RWPE1 (cell line): ENCODE measurements around the gene PUS7.
"Not testable (repeated sequence)": the region's sequence is repeated elsewhere in the genome, so short reads cannot be mapped to it uniquely, and the experiment has no call there.

Source experiments
- CTCF ChIA-PET: fragments of 350-600 bp; sonication (Branson Sonifier 250); formaldehyde crosslinking; extraction: SDS; loops from one replicate; lab custom pipeline; 2021; lab: Yijun Ruan, JAX
- POLR2A ChIA-PET: fragments of 400-600 bp; formaldehyde crosslinking; extraction: SDS; loops from one replicate; lab custom pipeline; 2020; ENCODE audit warnings: antibody characterized with exemption; ENCODE audit not compliant: low non-redundant PET; lab: Yijun Ruan, JAX
- DNase-seq: peaks from one replicate; pipeline ENCODE4 v3.0.0; 2012; ENCODE audit warnings: low spot score
- H3K27ac ChIP-seq: fragments of 450-650 bp; 2 replicates; pipeline ENCODE4 v1.5.1; 2017
- TF ChIP-seq, protein P1 (sequence below): fragments of 450-650 bp; conservative IDR thresholded peaks from 2 replicates; pipeline ENCODE4 v1.5.1; 2017; ENCODE audit warnings: low read depth, mild to moderate bottlenecking

The PUS7 gene

DNA sequence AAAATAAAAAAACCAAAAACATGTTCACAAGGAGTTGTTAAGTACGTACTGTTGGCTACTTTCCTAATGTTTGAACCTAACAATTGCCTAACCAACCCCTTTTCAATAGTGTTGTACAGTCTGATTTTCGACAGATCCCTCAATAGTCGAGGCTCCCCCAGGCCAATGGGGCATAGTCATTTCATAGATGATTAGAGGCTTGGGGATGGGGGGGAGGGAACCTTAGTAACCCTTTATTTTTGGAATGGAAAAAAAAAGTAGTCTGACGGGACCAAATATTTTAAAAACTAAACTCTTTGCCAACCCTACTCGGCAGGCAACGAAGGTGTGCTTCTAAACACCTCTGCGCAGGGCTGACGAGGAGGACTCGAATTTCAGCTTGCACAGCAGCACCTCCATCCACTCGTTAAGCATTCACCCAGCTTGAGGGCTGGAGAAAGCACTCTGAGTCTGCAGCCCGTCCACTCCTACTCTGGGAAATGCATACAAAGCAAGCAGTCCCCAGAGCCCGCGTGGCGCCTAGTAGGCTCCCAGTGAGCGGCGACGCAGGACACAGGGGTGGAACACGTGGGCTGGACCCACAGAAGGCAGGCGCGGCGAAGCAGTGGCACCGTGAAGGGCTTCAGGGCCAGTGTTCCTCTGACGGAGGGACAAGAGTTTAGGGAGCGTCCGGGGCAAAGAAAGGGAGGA, 899 bp downstream of the PUS7 start:
- POLR2A ChIA-PET, result no interaction called here
- TF ChIP-seq, protein P1, sequence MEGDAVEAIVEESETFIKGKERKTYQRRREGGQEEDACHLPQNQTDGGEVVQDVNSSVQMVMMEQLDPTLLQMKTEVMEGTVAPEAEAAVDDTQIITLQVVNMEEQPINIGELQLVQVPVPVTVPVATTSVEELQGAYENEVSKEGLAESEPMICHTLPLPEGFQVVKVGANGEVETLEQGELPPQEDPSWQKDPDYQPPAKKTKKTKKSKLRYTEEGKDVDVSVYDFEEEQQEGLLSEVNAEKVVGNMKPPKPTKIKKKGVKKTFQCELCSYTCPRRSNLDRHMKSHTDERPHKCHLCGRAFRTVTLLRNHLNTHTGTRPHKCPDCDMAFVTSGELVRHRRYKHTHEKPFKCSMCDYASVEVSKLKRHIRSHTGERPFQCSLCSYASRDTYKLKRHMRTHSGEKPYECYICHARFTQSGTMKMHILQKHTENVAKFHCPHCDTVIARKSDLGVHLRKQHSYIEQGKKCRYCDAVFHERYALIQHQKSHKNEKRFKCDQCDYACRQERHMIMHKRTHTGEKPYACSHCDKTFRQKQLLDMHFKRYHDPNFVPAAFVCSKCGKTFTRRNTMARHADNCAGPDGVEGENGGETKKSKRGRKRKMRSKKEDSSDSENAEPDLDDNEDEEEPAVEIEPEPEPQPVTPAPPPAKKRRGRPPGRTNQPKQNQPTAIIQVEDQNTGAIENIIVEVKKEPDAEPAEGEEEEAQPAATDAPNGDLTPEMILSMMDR, result no peak
- peak; percentile 29 for DNase-seq
- CTCF ChIA-PET, result no interaction called here
- peak overlapping the region; percentile 88 for H3K27ac ChIP-seq

DNA sequence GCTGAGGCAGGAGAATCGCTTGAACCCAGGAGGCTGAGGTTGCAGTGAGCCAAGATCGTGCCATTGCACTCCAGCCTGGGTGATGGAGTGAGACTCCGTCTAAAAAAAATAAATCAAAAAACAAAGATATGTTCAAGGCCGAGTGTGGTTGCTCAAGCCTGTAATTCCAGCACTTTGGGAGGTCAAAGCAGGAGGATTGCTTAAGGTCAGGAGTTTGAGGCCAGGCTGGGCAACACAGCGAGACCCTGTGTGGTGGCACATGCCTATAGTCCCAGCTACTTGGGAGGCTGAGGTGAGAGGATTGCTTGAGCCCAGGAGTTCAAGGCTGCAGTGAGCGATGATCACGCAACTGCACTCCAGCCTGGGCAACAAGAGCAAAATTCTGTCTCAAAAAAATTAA, 1.5 kb downstream of the PUS7 start:
- DNase-seq, POLR2A ChIA-PET, CTCF ChIA-PET: not testable (repeated sequence)
- H3K27ac ChIP-seq, result peak overlapping the region; percentile 88

DNA sequence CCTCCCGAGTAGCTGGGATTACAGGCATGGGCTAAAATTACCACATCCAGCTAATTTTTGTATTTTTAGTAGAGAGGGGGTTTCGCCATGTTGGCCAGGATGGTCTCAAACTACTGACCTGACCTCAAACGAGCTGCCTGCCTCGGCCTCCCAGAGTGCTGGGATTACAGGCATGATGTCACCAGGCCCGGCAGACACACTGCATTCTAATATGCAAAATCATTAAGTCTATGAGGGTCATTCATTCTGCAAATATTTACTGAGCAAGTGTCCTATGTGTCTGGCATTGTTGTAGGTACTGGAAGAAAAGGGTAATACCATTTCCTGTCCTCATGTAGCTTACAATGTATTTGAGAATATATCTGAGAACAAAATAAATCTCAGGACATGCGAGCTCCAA, 2.7 kb downstream of the PUS7 start:
- DNase-seq, result no peak
- POLR2A ChIA-PET, result no interaction called here

DNA sequence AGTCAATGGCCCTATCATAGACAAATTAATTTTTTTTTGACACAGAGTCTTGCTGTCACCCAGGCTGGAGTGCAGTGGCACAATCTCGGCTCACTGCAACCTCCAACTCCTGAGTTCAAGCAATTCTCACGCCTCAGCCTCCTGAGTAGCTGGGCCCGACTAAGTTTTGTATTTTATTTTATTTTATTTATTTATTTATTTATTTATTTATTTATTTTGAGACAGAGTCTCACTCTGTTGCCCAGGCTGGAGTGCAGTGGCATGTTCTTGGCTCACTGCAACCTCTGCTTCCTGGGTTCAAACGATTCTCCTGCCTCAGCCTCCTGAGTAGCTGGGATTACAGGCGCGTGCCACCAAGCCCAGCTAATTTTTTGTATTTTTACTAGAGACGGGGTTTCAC, 6.5 kb downstream of the PUS7 start:
- POLR2A ChIA-PET, CTCF ChIA-PET: not testable (repeated sequence)

More for the DNA sequence above, 2.7 kb downstream of the PUS7 start:
- H3K27ac ChIP-seq, result no peak overlapping the region
- CTCF ChIA-PET, result interaction anchor here (0.6 to 0.7 kb wide), 2 partner anchors 76 to 457 kb away, joined by 5 to 9 read pairs; no protein-coding TSS in a partner anchor
- TF ChIP-seq, protein P1, result no peak

DNA sequence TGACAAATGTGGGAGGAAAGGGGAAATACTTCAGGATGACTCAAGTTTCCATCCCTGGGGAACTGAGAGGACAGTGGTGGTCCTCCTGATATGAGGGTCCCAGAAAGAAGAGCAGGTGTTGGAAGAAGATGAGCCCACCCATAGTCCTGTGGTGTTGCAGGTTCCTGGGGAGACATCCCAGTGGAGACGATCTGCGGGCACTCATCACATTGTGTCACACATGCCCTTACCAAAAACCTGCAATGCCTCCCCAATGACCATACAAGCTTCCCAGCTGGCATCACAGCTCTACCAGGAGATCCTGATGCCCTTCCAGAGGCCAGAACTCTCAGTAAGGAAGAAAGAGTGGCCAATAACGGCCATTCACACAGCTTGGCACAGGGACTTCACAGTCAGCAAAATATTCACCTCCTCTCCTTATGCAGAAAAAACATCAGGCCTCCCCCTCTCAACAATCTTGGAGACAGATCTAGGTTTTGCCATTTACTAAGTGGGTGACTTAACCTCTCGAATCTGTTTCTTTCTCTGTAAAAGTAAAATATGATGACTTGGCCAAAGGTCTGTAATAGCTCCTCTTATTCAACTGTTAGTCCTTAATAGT, 9.0 kb downstream of the PUS7 start:
- CTCF ChIA-PET, result no interaction called here
- TF ChIP-seq, protein P1, result no peak
- POLR2A ChIA-PET, result no interaction called here

More for the DNA sequence above, 6.5 kb downstream of the PUS7 start:
- H3K27ac ChIP-seq, result peak overlapping the region; percentile 17
- DNase-seq, result not testable (repeated sequence)

DNA sequence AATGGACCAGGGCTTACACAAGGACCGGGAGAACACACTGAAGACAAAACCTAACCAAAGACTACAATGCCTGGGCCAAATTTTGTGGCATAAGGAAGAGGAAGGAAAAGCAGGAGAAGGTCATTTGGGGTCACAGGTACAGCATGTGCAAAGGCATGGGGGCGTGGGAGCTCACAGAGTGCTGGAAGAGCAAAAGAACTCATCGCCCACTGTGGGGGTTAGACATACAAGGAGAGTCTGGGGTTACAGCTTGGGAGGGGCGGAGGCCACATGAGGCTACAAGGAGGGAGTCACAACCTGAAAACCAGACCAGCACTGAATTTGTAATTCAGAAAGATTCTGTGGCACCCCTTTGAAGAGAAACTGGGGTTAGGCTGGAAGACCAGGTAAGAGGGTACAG, 9.7 kb downstream of the PUS7 start:
- TF ChIP-seq, protein P1, result no peak
- CTCF ChIA-PET, result no interaction called here
- POLR2A ChIA-PET, result no interaction called here
- DNase-seq, result no peak
- H3K27ac ChIP-seq, result no peak overlapping the region

More for the DNA sequence above, 9.0 kb downstream of the PUS7 start:
- no peak overlapping the region for H3K27ac ChIP-seq
- no peak for DNase-seq

DNA sequence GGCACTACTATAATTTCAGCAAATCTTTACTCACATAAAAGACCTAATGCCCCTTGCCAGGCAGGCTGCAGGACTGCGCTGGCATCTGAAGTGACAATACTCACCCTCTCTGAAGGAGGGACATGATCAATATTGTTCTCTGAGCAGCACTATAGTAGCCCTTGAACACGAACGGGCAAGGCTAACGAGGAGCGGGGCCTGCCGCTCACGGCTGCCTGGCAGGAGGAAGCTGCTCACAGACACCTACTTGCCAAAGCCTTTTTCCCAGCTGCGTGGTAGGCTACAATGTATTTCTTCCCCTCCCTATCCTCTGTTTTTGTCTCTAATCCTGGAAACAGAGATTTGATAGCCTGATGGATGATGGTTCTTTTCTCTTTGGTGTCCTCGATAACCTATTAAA, 19.9 kb downstream of the PUS7 start:
- CTCF ChIA-PET, result interaction anchor here (0.7 kb wide), 1 partner anchor 95 kb away, joined by 4 read pairs; no protein-coding TSS in a partner anchor
- DNase-seq, result no peak
- POLR2A ChIA-PET, result no interaction called here
- TF ChIP-seq, protein P1, result no peak
- no peak overlapping the region for H3K27ac ChIP-seq
